ENCODE results near the gene PLA2G6.
"Not testable (repeated sequence)": the region's sequence is repeated elsewhere in the genome, so short reads cannot be mapped to it uniquely, and the experiment has no call there.

PLA2G6 gene

DNA sequence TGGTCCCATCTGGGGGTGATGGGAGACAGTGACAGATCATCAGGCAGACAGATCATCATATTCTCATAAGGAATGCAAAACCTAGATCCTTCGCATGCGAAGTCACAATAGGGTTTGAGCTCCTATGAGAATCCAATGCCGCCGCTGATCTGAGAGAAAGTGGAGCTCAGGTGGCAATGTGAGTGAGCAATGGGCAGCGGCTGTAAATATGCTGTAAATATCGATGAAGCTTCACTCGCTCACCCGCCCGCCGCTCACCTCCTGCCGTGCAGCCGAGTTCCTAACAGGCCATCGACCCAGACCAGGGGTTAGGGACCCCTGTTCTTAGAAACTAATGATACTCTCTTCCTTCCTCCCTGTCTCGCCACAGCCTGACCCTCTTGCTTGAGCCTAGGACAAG lies 9.4 kb upstream of the PLA2G6 start:
- no peak for DNase-seq

DNA sequence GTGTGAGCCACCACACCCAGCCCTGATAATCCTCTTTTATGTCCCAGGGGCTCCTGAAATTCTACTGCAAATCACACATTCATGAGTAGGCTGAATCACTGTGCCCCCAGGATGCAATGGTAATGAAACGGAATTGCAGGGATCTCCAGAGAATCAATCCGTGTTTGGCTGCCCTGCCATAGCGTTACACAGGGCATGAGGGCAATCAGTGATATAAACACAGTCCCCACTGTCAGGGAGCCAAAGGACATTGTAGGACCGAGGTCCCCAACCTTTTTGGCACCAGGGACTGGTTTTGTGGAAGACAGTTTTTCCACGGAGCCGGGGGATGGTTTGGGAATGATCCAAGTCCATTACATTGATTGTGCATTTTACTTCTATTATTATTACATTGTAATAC lies 9.0 kb upstream of the PLA2G6 start:
- no peak for DNase-seq

DNA sequence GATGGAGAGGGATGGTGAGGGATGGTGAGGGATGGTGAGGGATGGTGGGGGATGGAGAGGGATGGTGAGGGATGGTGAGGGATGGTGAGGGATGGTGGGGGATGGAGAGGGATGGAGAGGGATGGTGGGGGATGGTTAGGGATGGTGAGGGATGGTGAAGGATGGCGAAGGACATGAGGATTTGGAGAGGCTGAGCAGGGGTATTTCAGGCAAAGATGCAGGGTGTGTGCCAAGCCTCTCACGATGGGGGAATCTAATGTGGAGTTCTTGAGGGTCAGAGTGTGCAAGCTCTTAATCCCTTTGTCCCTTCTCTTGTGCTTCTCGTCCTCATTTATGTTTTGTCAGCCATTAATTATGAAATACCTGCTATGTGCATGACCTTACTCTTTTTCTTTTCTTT lies 7.5 kb upstream of the PLA2G6 start:
- DNase-seq, result no peak

DNA sequence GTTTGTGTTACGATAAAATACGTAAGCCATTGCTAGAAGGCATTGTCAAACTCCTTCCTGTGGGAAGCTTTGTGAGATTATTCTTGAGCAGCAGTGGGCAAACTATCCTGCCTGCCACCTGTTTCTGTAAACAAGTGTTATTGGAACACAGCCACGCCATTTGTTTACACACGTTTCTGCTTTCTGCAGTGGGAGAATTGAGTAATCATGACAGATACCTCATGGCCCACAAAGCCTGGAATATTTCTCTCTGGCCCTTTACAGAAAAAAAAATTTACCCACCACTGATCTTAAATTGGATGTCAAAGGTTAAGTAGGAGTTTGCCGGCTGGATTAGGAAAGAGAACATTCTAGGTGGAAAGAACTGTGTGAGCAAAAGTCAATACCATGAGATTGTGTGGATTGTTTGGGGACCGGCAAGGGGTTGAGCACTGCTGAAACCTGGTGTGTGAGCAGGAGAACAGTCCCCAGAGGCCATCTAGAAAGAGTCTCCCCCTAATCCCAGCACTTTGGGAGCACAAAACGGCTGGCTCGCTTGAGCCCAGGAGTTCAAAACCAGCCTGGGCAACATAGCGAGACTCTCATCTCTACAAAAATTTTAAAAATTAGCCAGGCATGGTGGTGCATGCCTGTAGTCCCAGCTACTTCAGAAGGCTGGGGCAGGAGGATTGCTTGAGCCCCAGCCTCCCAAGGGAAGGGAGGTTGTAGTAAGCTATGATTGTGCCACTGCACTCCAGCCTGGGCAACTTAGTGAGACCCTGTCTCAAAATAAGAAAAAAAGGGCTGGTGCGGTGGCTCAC lies 6.0 kb upstream of the PLA2G6 start:
- DNase-seq, result peak; percentile 44

DNA sequence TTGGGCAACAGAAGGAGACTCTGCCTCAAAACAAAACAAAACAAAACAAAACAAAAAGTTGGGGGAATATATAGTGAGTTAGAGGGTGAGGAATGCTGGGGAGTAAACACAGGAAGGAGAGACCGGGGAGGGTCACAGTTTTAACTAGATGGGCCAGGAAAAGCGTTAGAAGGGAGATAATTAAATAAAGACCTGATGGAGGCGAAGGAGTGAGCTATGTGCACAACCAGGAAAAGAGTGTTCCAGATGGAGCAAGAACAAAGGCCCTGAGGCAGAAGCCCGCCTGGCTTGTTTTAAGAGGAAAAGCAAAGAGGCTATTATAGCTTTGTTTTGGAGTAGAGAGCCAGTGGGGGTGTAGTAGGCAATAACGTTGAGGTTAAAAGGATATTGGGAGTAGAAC lies 4.8 kb upstream of the PLA2G6 start:
- DNase-seq, result no peak

DNA sequence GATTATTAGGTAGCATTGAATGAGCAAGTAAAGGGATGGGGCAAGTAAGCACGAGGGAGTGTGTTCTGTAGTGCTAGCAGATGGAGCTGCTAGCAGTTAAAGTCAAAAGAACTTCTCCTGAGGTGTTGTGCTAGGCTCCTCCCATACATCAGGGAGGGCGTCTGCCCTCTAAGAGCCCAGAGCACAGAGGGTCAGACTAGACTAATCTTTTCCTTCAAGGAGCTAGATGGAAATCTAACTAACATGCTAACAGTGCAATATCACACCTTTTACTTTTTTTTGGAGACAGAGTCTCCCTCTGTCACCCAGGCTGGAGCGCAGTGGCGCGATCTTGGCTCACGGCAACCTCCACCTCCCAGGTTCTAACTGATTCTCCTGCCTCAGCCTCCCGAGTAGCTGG lies 3.2 kb upstream of the PLA2G6 start:
- DNase-seq, result no peak

DNA sequence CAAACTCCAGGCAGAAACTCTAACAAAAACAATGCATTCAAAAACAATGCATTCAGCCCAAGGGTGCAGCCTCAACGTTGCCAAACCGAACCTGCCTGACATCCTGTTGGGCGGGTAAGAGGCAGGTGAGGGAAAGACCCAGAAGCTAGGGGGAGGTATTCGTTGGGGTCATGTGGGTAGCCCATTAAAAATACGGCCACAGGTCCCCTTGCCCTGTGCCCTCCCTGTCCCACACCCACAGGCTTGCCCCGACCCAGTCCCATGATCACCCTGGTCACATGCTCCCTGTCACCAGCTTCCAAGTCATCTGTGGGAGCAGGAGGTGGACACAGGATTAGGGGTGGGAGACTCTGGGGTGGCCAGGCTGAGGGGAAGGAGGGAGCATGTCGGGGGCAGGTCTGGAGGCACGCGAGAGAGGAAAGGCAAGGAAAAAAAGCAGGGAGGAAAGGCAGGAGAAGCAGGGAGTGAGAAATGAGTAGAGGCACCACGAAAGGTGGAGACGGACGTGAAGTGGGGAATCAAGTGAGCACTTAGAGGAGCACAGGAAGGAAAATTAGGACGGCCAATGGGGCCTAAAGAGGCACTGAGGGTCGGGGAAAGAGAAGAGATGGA lies 683 bp downstream of the PLA2G6 start:
- no peak for DNase-seq

DNA sequence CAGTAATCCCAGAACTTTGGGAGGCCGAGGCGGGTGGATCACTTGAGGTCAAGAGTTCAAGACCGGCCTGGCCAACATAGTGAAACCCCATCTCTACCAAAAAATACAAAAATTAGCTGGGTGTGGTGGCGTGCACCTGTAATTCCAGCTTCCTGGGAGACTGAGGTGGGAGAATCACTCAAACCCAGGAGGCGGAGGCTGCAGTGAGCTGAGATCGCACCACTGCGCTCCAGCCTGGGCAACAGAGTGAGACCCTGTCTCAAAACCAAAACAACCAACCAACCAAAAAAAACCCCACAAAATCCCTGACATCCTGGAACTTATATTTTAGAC lies 3.1 kb downstream of the PLA2G6 start:
- not testable (repeated sequence) for DNase-seq

DNA sequence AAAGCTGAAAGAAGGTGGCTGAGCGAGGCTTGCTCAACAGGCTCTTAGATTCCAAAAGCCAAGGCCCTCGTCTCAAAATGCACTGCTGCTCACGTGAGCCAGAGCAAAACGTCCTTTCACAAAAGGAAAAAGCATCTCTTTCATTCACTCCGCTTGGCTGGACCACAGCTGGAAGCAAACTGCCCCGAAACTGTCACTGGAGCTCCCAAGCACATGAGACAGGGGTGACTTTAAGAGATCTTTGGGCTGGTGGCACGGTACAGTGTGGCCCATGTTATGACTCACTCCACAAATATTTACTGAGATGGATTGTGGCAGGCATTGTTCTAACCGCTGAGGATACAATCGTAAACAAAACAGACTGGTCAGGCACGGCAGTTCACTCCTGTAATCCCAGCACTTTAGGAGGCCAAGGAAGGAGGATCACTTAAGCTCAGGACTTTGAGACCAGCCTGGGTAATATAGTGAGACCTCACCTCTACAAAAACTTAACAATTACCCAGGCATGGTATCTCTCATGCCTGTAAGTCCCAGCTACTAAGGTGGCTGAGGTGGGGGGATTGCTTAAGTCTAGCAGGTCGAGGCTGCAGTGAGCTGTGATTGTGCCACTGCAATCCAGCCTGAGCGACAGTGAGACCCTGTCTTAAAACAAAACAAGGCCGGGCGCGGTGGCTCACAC lies 3.6 kb downstream of the PLA2G6 start:
- no peak for DNase-seq

DNA sequence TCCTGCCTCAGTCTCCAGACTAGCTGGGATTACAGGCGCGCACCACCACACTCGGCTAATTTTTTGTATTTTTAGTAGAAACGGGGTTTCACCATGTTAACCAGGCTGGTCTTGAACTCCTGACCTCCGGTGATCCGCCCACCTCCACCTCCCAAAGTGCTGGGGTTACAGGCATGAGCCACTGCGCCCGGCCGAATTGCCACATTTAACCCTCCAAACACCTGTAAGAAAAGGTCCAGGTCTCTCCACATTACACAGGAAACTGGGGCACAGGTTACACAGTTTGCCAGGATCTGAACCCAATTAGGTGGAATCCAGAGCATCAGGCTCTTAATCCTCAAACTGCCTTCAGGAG lies 4.1 kb downstream of the PLA2G6 start:
- DNase-seq, result not testable (repeated sequence)

DNA sequence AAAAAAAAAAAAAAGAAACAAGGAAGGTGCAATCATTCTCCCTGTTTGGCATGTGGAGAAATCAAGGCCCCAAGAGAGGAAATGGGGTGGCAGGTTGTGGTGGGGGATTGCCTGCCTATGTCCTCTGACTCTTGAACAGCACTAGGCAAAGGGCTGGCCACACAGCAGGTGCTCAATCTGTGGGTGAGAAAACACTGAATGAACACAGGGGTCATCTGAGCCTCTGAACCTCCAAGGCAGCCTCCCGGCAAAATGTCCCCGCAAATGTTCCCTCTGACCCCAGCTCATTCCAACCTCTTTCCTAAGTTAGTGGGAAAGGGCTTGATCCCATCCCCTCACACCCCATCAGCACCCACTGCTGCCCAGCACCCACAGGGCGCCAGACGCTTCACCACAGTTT lies 4.6 kb downstream of the PLA2G6 start:
- no peak for DNase-seq

DNA sequence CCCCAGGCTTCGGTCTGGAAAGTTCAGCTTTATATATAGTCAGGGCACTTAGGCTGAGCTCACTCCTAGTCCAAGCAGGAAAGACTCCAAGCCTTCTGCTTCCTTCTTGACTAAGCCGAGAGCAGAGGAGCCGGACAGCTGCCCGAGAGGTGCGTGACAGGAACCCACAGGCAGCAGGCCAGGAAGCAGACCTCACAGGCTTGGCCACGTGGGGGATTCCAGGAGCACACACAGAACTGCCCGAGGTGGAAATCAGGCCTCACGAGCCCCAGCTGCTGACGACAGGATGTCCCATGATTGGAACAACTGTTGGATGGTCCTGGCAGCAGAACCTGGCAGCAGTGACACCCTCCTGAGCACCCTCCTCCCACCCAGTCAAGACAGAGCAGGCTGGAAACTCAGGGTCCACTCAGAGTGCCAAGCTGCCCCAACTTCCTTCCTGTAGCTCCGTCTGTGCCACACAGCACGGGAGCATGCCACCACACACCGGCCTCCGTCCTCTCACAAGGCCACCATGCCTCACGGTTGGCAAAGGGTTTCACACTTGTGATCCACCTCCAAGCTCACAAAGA lies 5.4 kb downstream of the PLA2G6 start:
- DNase-seq, result no peak

DNA sequence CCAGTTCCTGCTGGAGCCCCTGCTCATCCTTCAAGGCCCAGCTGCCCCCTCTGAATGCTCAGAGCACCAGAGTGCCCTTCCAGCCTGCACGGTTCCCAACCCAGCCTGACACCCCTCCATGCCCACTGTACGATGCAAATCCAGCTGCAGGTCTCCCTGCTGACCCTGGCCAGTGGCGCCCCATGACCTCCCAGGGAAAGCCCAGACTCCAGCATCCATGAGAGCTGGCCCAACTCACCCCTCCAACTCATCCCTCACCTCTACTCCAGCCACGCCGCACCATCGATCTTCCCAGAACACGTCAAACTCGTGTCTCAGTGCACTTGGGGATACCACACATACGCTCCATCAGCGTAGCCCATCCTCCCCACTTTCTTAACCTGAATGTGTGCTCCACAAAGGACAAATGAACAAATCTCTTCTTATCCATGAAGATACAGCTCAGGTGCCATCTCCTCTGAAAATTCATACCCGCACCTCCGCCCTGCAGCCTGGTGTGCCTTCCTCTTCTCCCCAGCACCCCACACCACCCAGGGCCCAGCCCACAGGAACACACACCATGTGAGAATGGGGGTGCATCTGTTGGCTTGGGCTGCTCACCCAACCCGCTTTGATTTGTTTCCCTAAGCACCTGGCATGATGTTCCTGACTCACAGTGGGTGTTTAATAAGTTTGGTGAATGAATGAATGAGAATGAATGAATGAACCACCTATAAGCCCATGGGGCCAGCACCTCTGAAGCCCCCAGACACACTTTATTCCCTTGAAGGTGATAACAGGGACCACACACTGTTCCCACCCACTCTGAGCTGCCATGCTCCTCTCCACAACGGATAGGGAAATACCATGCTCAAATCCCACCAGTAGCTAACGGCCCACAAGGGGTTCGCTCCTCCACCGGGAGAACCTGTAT lies 6.2 kb downstream of the PLA2G6 start:
- no peak for DNase-seq

DNA sequence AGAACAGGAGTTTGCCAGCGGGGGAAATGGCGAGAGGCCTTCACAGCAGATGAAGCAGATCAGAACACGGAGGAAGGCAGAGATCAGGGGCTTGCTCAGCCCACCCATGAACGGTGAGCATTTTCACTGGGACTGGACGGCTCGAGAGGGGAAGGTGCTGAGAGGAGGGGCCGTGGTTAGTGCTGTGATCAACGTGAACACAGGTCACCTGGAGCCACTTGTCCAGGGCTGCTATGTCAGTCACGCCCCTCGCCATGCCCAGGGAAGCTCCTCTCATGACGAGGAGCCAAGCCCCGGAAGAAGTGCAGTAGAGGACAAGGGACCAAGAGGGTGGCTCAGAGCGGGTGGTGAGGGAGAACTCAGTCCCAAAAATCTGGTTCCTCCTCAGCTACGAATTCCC lies 7.0 kb downstream of the PLA2G6 start:
- DNase-seq, result no peak

DNA sequence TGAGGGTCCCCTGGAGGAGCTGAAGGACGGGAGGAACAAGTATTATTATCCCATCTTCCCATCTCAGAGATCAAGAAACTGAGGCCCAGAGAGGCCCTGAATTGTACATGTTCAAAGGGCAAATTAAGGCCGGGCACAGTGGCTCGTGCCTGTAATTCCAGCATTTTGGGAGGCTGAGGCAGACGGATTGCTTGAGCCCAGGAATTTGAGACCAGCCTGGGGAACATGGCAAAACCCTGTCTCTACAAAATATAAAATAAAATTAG lies 8.1 kb downstream of the PLA2G6 start:
- no peak for DNase-seq

DNA sequence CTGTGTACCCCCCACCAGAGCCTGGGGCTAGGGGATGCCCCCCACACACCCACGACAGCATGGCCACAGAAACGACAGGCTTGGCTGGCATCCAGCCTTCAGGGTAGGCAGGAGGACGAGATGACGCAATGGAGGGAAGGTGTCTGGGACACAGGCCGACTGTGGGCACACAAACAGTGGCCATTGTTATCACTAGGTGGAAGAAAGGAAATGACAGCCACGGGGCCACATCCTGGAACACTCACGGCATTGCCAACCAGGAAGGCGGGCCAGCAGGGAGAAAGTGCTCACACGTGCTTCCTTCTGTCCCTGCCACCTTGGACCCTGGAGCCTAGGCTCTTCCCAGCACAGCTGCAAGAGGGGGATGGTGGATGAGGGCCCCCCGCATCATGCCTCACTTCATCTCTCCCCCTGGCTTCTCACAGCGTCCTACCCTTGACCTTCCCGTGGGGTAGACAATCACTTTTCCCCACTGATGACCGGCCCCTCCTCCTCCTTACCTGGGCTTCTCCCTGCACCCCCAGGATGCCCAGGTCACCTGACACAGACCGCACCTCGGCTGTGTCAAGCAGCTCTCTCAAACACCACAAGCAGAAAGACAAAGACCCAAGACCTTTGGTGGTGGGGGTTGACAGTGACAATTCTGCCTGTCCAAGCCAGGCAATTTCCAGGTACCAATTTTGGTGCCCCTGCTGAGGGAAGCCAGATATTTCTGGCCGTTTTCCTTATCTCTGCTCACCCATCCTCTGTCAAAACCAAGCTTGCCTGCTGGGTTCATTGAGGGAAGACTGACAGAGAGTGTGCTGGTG lies 8.6 kb downstream of the PLA2G6 start:
- DNase-seq, result no peak

DNA sequence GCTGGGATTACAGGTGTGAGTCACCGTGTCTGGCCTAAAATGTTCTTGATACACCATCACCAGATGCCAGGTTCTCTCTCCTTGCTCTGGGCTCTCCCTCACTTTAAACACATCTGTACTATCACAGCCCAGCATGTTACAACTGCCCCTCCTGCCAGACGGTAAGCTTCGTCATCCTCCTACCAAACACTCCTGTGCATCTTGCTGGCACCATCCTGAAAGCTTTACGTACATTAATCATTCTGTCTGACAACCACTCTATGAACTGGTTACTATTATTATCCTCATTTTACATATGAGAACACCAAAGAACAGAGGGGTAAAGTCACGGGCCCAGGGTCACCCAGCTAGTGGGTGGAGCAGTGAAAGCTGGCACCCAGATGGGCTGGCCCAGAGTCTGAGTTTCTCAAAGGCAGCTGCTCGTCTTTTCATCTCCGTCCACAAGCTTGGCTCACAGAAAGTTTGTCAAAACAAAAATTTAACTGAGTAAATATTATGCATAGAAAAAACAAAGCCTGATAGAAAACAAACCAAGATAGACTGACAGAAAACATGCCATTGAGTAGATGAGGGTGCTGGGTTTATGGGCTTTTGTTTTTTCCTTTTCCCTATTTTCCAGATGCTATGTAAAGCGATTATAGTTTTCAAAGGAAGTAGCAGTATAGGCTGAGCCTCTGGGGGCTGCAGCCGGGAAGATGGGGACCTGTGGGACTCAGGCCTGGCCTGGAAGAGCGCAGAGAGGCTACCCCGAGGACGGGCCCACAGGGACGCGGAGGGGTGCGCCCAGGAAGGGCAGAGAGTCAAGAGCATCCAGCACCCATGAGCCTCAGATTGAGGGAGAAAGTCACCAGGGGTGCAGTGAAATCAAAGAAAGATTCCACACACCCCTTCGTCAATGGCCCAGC lies 9.5 kb downstream of the PLA2G6 start:
- no peak for DNase-seq

DNA sequence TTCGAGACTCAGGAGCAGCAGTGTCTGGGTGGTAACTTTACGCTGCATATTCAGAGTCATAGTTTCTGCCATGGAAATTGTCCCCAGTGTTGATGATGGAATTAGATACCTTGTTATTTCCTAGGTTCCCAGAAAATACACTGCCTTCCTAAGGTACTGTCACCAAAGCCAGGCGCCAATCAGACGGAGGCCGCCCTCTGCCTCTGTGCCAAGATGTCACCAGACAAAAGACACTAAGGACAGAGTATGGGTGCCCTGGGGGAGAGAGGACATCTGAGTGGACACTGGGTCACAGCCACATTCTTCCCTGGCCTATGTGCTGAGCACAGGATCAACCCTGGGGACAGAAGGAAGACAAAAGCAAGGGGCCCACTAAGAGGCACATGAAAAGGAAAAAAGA lies 11.2 kb downstream of the PLA2G6 start:
- DNase-seq, result no peak

DNA sequence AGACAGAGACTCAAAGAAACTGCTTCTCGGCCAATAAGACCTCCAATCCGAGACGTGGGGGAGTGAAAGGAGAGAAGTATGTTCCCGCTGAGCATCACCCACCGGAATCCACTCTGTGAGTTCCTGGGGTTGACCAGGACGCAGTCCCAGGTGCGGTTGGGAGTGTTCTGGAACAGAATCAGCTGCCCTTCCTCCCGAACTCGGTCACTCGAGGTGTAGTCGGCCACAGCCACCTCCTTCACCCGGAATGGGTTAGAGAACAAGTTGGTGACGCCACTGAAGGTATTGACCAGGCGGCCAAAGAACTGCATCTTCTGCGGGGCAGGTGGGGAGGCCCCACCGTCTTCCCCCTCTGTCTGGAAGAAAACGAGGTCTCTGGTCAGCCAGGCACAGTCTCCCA lies 12.5 kb downstream of the PLA2G6 start:
- DNase-seq, result no peak

DNA sequence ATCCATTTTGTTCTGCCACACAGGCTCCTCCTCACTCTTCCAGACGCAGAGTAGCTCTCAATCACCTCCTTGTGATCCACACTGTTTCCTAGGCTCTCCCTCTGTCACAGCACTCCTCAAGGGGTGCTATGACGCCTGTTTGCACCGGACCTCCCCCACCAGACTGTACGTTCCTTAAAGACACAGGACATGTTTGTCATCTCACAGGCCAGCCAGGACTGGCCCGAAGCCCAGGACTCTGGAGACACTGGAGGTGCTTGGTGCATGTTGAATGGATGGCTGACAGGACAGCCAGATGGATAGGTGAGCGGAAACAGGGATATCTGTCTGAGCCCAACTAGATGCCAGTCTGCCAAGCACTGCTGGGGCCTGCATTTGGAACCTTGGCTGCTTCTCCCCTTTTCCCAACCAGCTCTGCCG lies 13.6 kb downstream of the PLA2G6 start:
- DNase-seq, result peak; percentile 44

DNA sequence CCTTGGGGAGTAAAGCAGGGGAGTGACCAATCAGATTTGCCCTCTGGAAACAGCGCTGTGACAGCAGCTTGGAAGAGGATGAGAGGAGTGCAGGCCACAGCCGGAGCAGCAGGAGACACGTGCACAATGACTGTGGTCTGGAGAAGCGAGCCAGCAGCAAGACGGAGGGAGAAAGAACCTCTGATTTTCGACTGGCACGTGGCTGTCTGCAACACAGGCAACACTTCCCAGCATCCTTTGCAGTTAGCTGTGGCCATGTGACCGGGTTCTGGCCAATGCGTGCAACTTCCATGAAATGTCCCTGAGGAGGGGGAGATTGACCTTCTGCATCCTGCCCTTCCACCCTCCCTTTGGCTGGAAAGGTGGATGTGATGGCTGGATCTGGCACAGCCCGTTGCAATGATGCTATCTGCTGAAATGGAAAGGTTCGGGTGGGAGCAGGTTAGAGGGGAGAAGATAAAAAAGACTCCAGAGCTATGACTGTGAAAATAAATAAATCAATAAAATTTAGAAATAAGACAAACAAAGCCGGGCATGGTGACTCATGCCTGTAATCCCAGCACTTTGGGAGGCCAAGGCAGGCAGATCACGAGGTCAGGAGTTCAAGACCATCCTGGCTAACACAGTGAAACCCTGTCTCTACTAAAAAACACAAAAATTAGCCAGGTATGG lies 15.6 kb downstream of the PLA2G6 start:
- no peak for DNase-seq
